ENCODE data around the gene BUB3.
A peak's percentile ranks its signal among the peaks of the same experiment; 100 is the strongest.

BUB3 gene

DNA sequence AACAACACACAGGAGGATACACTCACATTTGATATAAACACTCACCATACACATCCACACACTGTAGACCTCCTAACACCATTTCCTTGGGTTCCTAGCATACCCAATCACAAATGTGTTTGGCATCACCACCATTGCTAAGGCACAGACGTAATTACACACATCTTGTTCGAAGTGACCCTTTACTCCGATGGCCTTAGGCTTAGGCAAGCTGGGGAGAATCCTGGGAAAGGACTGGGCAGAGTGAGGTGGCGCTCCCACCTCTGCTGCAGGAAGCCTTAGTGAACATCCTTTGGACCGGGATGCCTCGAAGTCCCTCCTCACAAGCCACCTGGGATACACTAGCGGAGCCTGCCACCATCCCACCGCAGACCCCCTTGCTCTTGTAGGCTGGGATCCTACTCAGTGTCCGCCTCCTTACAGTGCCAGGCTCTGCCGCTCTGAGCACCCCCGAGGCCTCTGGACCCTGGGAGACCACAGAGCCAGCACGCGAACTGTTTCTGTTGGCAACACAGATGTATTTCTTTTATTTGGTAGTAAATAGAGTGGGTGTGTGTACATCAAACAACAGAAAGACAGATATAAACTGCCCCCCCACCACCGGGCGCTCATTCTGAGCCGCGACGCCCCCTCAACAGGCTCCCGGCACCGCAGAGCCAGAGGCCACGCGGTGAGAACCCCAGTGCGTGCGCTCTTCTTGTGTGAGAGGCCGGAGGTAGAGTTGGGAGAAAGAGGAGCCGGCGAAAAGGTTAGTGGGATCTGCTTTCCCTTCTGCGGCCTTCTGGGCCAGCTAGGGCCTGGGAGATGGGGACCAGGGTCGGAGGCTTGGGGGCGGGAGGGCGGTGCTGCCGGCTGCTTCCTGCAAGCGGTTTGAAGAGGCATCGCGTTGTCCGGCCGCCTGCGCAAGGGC, 12.2 kb upstream of the BUB3 start:
- DNase-seq: no peak

DNA sequence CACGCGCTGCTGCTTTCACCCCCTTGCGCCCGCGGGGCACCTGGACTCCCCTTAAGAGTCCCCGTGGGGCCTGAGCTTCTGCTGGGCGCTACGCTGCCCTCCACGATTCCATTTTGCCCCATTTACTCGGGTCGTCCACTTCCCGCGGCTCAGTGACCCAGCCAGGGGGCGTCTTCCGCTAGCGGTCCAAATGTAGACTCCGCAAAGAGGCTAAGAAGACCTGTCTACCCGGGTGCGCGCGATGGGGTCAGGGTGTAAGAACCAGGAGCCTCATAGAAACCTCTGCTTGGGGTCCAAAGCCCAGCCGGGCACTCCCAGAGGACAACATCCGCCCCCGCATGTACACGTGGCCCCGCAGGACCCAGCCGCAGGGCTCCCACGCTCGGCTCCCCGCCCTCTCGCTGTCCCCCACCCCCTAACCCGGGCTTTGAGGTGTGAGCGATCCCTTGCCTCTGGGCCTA, 11.5 kb upstream of the BUB3 start:
- DNase-seq: no peak

DNA sequence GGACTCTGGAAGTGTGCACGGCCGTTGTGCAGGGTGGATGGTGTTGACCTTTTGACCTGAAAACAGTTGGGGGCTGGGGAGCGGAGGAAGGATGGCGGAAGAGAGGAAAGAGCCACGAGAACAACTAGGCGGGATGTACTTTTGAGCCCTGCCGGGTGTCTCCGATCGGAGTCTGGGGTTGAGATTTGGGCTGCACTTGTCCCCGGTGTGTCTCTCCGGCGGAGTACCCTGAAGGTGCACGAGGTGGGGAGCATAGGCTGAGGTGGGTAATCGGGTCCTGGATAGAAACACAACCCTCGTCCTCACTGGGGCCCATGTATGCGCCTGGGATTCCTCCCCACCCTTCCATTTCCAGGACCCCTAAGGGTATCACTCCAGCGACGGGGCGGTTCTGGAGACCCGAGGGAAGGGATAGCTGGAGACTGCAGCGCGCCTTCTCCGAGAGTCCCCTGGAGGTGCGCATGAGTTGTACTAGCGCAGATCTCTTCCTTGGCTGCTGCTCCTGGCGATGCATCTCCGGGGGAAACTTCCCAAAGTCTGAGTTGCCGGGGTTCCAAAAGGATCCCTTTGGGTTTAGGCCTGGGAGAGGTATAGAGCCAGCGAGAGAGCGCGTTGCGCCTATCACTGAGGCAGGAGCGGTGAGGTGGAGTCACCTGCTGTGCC, 10.9 kb upstream of the BUB3 start:
- DNase-seq: no peak

DNA sequence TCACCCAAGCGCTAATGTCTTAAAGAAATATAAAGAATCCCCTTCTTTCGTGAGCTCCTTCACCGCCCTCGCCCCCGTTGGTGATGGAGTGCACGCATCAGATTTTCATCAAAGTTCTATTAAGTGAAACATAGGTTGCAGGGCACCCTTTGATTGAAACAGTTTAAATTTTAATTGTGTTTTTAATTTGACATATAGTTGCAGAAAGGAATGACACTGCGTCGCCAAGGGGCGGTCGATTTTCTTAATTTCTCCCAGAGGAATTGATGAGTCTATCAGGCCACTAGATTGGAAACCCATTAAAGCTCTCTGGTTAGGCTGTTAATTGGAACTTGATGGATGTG, 10.4 kb upstream of the BUB3 start:
- DNase-seq: no peak

DNA sequence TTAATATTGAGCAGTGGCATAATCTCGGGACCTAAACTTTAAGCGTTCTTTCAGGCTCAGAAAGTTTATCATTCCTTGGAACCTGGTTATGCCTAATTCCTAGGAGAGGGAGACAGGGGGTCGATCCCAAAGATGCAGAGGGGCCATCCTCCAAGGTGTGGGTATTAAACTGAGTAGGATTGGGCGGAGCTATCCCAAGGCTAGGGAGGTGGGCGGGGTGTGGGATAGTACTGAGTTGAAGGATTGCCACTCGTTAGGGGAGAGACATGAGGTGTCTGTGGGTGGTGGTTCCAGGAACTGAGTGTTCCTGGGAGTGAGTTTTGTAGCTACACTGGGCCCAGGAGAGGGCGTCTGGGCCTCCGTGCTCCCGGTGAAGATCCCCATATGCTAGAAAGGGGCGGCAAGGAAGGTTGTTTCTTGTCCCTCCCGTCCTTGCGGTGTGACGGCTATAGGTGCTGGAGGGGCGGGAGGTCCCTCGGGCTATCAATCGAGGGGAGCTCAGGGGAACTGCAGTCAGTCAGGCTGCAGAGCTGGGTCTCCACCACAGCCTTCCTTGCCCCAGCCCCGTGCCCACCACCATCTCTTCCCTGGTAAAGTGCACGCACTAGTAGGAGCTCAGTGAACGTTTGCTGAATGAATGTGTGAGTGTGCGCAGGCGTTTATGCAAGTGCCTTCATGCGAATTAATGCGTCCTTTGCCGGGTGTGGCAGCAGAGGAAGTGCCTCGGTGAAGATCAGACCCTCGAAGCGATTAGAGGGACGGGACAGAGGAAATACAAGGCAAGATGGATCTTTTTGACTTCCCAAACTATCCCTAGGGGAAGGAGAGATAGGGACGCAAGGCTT, 9.3 kb upstream of the BUB3 start:
- DNase-seq: no peak

DNA sequence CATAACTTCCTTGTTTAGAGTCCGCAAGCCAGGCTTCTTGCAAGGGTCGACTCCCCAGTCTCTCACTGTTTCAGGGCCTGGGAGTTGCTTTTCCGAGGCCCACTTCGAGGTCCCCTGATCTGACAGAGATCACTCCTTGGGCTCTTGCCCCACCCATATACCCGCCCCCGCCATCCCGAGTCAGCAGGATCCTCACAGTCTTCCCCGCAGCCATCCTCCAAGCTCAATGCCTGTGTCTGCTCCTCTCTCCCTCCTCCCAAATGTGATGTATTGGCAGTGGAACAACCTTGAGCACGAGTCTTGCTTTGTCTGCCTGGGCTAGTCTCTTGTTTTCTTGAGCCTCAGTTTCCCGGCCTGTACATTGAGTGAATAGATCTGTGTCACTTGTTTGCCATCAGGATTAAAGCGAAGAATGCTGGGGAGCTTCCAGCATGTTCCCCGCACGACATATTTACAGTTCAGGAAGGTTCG, 8.6 kb upstream of the BUB3 start:
- DNase-seq: no peak

DNA sequence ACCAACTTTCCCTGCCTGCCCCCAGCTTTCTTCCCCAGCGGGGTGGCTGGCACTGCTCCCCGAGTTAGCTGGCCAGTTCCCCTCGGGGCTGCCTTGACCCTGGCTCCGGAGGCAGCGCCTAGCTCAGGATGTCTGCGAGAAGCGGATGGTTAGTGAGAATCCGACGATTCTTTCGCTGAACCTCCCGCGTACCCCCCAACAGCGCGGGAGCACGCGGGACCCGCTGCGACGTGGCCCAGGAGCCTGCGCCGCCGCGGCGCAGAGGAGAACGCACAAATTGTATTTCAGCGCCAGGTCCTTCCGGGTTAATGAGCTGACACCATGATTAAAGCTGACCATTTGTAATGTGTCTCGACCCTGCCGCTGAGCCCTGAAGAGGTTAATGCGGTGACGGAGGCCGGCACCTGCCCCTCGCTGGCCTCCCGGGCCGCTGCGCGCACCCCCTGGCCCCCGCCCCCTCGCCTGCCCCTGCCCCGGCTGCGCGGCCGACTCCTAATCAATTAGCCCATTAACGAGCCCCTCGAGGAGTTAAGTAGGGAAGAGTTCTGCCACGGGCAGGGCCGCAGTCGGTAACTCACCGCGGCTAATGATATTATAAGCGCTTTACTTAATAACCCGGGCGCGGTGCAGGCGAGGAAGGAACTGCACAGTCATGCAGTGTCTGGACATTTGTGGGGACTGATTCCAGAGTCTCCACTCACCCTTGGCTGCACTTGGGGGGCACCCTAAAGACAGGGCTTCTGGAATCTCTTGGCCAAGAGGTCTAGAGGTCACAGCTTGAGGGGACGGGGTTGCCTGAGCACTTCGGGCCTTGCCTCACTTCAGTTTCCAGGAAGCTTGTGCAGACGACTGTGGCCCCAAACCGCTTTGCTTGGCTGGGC, 7.9 kb upstream of the BUB3 start:
- DNase-seq: no peak

DNA sequence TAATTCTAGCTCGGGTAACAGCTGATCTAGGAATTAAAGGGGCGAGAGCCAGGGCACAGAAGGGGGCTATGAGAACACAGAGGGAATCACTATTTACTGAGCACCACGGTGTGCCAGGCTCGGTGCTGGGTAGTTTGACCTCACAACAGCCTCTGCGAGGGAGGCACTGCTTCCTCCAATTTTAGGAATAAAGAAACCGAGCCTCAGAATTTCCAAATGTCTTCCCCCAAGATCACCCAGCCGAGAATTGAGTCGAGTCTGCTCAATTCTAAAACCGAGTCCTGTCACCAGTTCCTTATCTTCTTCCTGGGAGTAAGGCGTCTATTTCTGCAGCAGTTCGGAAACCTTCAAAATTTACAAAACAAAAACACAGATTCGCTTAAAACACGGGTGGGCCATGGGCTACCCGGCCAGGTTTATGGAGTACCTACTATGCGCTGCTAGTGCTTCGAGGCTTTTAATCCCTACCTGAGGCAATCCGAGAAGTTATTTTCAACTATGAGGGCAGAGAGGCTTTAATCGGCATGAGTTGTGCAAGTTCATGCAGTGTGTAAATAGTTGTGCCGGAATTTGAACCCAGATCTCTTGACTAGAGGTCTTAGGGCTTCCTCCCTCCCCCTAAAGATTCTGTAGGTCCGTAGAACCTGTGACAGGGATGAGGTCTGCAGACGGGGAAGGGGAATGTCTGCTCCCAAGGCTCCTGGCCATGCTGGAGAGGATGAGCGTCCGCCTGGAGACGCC, 7.1 kb upstream of the BUB3 start:
- no peak for DNase-seq

DNA sequence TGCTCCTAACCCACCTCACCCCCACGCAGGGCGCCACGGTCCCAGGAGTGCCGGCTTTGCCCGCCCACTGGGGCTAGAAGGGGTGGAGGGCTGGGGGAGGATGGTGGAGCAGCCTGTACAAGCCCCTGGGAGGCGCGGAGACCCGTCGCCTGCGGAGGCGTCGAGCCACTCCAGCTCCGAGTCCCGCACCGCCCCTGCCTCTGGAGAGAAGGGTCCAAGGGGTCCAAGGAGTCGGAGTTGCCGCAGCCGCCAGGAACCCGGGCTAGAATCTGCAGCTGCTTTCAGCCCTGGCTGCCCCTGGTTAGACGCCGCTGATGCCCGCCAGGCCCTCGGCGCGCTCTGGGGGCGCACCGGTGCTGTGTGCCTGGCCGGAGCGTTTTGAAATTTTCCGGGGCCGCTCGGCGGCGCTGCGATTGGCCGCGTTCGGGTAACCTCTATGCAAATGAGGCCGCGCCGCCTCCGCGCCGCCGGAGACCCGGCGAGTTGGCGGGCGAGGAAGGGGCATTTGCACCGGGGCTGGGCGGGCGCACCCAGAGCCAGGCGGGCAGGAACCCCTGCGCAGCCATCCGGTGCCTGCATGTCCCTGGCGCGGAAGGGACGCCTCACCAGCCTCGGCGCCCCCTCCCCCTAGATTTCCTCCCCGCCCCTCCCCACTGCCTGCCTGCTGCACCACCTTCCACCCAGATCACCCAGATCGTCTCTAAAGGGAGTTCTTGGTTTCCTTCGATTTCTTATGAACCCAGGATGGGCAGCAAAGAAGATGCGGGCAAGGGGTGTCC, 6.4 kb upstream of the BUB3 start, which contains the start of gene HMX2:
Gene HMX2, plus strand, starts transcription at position 502 of the 779 bp plus-strand sequence. Its CDS starts 243 bp downstream, at position 745.
- DNase-seq: no peak

DNA sequence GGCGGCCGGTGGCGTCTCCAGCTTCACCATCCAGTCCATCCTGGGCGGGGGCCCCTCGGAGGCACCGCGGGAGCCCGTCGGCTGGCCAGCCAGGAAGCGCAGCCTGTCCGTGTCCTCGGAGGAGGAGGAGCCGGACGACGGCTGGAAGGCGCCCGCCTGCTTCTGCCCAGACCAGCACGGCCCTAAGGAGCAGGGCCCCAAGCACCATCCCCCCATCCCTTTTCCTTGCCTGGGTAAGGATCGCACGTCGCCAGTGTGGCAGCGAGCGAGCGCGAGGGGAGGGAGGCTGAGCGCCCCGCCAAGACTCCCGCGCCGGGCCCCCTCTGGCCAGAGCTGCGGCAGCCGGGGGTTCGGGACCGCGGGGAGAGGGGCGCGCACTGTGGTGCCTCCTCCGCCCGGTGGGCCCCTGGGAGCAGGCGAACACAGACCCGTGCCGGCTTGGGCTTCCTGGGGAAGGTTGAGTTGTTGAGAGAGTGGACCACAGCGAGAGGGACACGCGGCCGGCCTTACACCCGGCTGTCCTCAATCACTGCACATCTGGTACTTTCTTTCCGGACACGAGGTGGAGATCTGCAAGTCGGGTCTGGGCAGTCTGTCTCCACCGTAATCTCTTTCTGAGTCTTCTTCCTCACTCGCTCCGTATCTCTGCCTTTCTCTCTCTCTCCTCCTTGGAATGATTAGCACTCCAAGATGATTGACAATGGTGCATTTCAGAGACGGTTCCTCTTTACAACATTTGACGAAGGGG, 5.6 kb upstream of the BUB3 start:
- DNase-seq: no peak

DNA sequence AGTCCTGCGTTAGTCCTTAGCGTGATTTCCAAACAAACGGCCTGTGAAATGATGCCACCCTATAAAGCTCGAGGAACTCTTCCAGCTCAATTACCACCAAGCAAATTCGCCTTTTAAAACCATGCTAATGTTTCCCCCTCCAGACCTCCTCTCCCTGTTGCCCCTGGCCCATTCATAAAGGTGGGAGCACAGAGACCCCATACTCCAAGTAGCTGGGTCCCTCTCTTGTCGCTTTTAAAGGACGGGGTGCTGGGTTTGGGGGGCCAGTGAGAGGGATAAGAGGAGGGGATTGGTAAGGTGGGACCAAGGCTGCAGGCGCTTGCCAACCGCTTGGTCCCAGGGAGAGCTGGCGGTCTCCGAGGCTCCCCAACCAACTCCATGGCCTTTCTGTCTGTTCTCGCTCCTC, 5.0 kb upstream of the BUB3 start:
- DNase-seq: no peak

DNA sequence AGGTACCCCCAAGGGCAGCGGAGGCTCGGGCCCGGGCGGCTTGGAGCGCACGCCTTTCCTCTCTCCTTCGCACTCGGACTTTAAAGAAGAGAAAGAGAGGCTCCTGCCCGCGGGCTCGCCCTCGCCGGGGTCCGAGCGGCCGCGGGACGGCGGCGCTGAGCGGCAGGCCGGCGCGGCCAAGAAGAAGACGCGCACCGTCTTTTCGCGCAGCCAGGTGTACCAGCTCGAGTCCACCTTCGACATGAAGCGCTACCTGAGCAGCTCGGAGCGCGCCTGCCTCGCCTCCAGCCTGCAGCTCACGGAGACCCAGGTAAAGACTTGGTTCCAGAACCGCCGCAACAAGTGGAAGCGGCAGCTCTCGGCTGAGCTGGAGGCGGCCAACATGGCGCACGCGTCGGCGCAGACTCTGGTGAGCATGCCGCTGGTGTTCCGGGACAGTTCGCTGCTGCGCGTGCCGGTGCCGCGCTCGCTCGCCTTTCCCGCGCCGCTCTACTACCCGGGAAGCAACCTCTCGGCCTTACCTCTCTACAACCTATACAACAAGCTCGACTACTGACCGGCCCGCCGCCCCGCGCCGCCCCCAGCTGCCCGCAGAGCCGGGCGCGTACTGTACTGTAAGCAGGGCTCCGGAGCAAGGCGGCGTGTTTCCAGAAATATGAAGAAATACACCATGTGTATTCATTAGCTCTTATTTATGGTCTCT, 4.5 kb upstream of the BUB3 start:
- peak; percentile 46 for DNase-seq

DNA sequence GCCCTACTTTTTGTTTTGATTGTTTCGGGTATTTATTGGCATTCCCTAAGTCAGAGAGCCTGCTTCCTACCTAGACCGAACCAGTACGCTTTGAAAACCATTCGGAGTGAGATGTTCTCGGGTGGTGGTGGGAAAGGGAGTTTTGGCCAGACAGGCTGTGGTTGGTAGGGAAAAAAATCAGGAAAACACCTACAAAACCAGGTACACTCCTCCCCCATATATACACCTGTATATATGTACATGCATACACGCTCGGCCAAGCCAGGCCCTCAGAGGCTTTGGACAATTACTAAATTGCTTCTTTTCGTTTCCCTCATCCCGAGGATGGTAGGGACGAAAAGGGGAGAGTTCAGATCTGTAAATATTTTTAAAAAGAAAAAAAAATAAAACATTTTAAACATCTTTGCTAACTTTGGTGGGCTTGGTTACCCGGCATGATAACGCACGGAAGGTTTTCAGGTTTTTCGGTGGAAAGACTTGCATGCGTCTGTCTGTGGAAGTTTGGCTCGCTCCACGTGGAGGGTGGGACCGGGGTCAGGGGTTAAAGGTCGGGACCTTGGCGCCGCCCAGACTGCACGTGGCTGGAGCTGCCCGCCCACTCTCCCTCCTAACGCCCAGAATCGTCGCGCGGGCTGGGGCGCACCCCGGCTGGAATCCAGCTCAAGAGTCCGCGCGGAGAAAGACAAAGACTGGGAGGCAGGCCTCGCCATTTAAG, 3.8 kb upstream of the BUB3 start:
- DNase-seq: peak; percentile 42

DNA sequence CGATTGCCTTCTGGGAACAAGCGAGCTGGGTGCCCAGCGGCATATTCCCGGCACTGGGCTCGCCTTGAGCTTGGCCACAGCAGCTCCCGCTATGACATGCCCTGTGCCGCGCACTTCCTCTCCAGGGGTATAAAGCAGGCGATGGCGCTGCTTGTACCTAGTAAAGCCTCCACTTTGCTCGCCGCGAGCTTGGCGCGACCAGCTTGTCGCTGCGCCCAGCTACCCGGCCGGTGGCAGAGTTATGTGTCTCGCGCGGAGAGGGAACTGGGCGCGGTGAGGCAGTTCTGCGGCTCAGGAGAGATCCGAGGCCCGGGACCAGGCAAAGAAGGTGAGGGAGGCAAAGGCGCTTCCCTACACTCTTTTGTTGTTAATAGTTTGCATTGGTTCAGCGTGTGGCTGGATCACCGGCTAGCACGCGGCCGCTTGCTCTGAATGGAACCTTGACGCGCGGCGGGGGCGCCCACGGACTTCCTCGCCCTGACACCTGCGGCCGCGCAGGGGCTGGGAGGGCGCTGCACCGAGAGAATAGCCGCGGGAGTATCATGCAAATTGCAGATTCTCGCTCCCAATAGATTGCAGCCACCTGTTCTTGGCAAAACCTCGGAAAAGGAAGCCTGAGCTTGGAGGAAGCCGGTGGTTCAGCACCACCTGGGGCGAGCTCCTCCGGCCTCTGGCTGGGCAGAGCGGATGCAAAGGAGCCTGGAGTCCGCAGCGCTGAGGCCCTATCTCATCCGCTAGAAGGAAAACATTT, 3.0 kb upstream of the BUB3 start:
- DNase-seq: peak; percentile 52

DNA sequence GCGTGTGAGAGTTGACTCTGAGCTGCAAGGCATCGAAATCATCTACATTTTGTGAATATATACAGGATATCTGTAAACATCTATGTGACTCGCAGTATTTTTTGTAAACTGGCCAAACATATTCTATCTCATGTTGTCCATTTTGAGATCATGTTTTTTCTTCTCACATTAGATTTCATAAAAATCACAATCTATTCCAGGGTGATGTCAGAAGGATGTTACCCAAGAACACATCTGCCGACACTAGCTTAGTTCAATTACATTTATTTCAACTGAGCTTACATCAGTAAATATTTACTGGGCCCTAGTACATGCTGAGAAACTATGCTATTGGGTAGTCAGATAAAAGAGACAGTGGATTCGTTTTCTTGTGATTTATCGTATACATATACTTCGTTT, 2.5 kb upstream of the BUB3 start:
- DNase-seq: no peak

DNA sequence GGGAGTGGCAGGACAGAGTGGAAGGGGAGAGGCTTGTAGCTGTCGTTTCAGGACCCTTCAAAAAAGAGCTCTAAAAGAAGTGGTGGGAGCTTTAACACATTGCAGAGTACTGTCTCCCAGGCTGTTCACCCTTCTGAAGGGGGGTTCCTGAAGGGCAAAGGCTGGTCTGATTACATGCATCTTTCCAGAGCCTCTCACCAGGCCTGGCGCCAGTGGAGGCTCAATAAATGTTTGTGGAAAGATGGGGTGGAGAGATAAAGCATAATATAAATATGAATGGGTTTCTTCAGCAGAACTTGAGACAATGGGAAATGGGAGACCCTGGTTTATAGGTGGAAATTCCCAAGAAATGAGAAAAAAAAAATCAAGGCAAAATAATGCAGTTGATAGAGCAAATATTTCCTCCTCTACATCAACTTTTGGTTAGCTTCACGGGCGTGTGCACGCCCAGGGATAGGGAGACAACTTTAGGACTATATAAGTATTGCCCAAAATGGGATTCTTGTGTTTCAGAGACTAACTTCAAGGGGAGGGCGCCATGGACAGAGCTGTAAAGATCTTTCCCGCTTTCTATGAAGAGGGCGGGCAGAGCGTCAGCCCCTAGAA, 613 bp upstream of the BUB3 start:
- no peak for DNase-seq

Data from activated CD4-positive, alpha-beta T cell treated with anti-CD3 and anti-CD28 coated beads, Interleukin-10, Interleukin-2, amounts not matched to agents 100 ng/mL and 50 ng/mL, durations not matched to agents 16 hours and 8 hours (primary cell).